Measurements from ENCODE around the gene AFG3L2. TPM values are rescaled to one million over a fixed set of nuclear protein-coding genes. Genes with fewer than 3 reads are reported as not detected.

Gene AFG3L2
- total RNA-seq, 1 donor from 2014 or later = 46.7 TPM

DNA sequence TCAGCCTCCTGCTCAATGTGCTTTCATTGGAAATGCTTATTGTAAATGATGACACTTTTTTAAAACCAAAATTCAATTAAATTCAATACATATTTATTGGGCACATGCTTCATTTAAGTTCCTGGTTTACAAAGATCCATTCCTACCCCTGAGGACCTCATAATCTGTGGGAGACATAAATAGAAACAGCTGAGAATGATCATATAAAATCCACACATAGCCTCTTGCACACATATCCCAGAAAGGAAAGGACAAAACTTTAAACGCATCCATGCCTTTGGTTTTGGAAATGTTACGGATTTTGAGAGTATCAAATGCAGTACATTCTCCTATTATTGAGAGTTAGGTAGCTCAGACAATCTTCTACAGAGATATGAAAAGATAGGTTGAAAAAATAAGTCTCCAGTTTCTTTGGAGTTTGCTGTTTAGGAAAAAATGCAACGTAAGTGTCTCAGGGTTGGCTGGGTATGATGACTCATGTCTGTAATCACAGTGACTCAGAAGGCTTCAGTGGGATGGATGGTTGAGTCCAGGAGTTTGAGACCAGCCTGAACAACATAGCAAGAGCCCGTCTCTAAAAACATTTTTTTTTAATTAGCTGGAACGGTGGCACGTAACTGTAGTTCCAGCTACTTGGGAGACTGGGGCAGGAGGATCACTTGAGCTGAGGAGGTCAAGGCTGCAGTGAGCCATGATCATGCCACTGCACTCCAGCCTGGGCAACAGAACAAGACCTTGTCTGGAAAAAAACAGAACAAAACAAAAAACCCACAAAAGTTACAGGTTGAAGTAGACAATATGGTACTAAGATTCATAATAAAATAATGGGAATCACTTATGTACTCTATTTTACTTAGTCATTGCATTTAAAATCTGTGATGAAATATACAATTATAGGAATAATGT, 26.8 kb upstream of the AFG3L2 start:
- H3K27ac ChIP-seq (ENCODE audit: low read depth, low read length) = peak overlapping the region; percentile 33
- H3K27me3 ChIP-seq (ENCODE audit: insufficient read depth, low read length) = no peaks in the 10 kb centered on the region
- Mint-ChIP-seq H3K27ac (ENCODE audit: unreplicated experiment) (peak overlapping the region; percentile 27), H3K4me3 (ENCODE audit: unreplicated experiment) (no peak overlapping the region), H3K36me3 (ENCODE audit: low read depth, unreplicated experiment) (peaks cover 3% of the 10 kb centered on the region), H3K9me3 (ENCODE audit: unreplicated experiment) (no peaks in the 10 kb centered on the region), H3K4me1 (ENCODE audit: low read depth, unreplicated experiment) (peaks cover 7% of the 10 kb centered on the region), H3K27me3 (ENCODE audit: low read depth, unreplicated experiment) (peaks cover 2% of the 10 kb centered on the region)
- no peak overlapping the region for H3K9ac ChIP-seq (ENCODE audit: low read length)
- H4K20me1 ChIP-seq (ENCODE audit: insufficient read depth, low read length) = no peaks in the 10 kb centered on the region
- H3K4me2 ChIP-seq (ENCODE audit: low read length) = peak overlapping the region; percentile 53
- no peak overlapping the region for H2AFZ ChIP-seq (ENCODE audit: low read depth, low read length)
- H3K4me1 ChIP-seq (ENCODE audit: insufficient read depth, low read length) = peaks cover 15% of the 10 kb centered on the region
- H3K36me3 ChIP-seq (ENCODE audit: insufficient read depth, low read length) = no peaks in the 10 kb centered on the region
- H3K9me3 ChIP-seq (ENCODE audit: insufficient read depth, low read depth, low read length) = no peaks in the 10 kb centered on the region
- no peak overlapping the region for H3K4me3 ChIP-seq (ENCODE audit: insufficient read depth, low read depth, low read length)
- peaks cover 7% of the 10 kb centered on the region for H3K79me2 ChIP-seq (ENCODE audit: insufficient read depth, low read length)
- DNase-seq (ENCODE audit: low read depth) (peak; percentile 86), FAIRE-seq (peak; percentile 56)
- no peak for TF ChIP-seq EZH2 (IDR thresholded peaks at IDR 0.05; ENCODE audit: insufficient read depth, low read length)
- TF ChIP-seq CTCF (IDR thresholded peaks at IDR 0.05; ENCODE audit: insufficient read depth, low read depth, low read length) = no peak

DNA sequence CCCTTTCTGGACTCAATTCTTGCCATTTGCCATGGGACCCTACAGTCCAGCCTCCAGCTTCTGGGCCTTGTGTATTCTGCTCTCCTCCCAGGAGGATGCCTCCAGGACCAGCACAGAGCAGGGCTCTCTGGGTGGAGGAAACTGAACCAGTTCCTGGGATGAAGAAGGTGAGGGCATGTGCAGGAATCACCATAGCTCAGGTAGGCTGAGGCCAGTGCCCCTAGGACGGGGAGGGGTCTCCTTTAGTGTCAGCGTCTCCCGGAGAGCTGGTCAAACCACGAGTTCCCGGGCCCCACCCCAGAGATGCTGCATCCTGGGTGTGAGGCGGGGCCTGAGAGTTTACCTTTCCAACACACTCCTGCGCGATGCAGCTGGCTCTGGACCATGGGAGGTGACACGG, 24.9 kb upstream of the AFG3L2 start:
- TF ChIP-seq EZH2 (IDR thresholded peaks at IDR 0.05; ENCODE audit: insufficient read depth, low read length) (no peak), CTCF (IDR thresholded peaks at IDR 0.05; ENCODE audit: insufficient read depth, low read depth, low read length) (no peak)
- H3K36me3 Mint-ChIP-seq (ENCODE audit: low read depth, unreplicated experiment) = peaks cover 3% of the 10 kb centered on the region
- Histone ChIP-seq H3K9ac (ENCODE audit: low read length) (no peak overlapping the region), H3K27ac (ENCODE audit: low read depth, low read length) (no peak overlapping the region), H4K20me1 (ENCODE audit: insufficient read depth, low read length) (no peaks in the 10 kb centered on the region), H3K79me2 (ENCODE audit: insufficient read depth, low read length) (no peaks in the 10 kb centered on the region), H2AFZ (ENCODE audit: low read depth, low read length) (no peak overlapping the region), H3K27me3 (ENCODE audit: insufficient read depth, low read length) (no peaks in the 10 kb centered on the region), H3K36me3 (ENCODE audit: insufficient read depth, low read length) (no peaks in the 10 kb centered on the region), H3K4me2 (ENCODE audit: low read length) (no peak overlapping the region), H3K9me3 (ENCODE audit: insufficient read depth, low read depth, low read length) (no peaks in the 10 kb centered on the region), H3K4me3 (ENCODE audit: insufficient read depth, low read depth, low read length) (no peak overlapping the region), H3K4me1 (ENCODE audit: insufficient read depth, low read length) (peaks cover 6% of the 10 kb centered on the region)
- peaks cover 7% of the 10 kb centered on the region for H3K27me3 Mint-ChIP-seq (ENCODE audit: low read depth, unreplicated experiment)
- FAIRE-seq = no peak
- no peaks in the 10 kb centered on the region for H3K9me3 Mint-ChIP-seq (ENCODE audit: unreplicated experiment)
- H3K4me3 Mint-ChIP-seq (ENCODE audit: unreplicated experiment) = no peak overlapping the region
- H3K27ac Mint-ChIP-seq (ENCODE audit: unreplicated experiment) = peak overlapping the region; percentile 60
- no peak for DNase-seq (ENCODE audit: low read depth)
- H3K4me1 Mint-ChIP-seq (ENCODE audit: low read depth, unreplicated experiment) = peaks cover 5% of the 10 kb centered on the region

DNA sequence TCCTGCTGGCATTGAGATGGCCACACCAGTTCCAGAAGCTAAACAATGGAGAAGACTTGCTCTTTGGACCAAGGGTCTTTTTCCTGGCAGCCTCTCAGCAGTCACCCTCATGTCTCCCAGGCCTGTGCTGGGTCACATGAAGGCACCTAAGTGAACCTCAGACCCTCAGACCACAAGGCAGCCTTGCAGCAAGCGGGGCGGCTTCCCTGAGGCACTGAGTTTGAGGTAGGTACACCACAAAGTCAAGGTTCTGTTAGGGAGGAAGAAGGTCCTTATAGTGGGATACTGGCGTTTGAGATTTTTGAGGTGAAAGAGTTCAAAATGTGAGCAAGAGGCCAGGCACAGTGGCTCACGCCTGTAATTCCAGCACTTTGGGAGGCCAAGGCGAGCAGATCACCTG, 22.2 kb upstream of the AFG3L2 start:
- no peaks in the 10 kb centered on the region for H3K36me3 Mint-ChIP-seq (ENCODE audit: low read depth, unreplicated experiment)

More for the DNA sequence above, 22.2 kb upstream of the AFG3L2 start:
- Mint-ChIP-seq H3K27me3 (ENCODE audit: low read depth, unreplicated experiment) (peaks cover 9% of the 10 kb centered on the region), H3K9me3 (ENCODE audit: unreplicated experiment) (no peaks in the 10 kb centered on the region), H3K4me1 (ENCODE audit: low read depth, unreplicated experiment) (peaks cover 2% of the 10 kb centered on the region), H3K4me3 (ENCODE audit: unreplicated experiment) (no peak overlapping the region), H3K27ac (ENCODE audit: unreplicated experiment) (no peak overlapping the region)
- Histone ChIP-seq H3K4me2 (ENCODE audit: low read length) (no peak overlapping the region), H4K20me1 (ENCODE audit: insufficient read depth, low read length) (no peaks in the 10 kb centered on the region), H3K9ac (ENCODE audit: low read length) (no peak overlapping the region), H3K27ac (ENCODE audit: low read depth, low read length) (no peak overlapping the region), H3K4me3 (ENCODE audit: insufficient read depth, low read depth, low read length) (no peak overlapping the region), H3K36me3 (ENCODE audit: insufficient read depth, low read length) (no peaks in the 10 kb centered on the region), H3K79me2 (ENCODE audit: insufficient read depth, low read length) (no peaks in the 10 kb centered on the region), H3K27me3 (ENCODE audit: insufficient read depth, low read length) (no peaks in the 10 kb centered on the region), H3K9me3 (ENCODE audit: insufficient read depth, low read depth, low read length) (no peaks in the 10 kb centered on the region), H3K4me1 (ENCODE audit: insufficient read depth, low read length) (peaks cover 6% of the 10 kb centered on the region), H2AFZ (ENCODE audit: low read depth, low read length) (peak overlapping the region; percentile 1)
- DNase-seq (ENCODE audit: low read depth) (no peak), FAIRE-seq (no peak)
- TF ChIP-seq EZH2 (IDR thresholded peaks at IDR 0.05; ENCODE audit: insufficient read depth, low read length) (no peak), CTCF (IDR thresholded peaks at IDR 0.05; ENCODE audit: insufficient read depth, low read depth, low read length) (no peak)

All from astrocyte (in vitro differentiated cells and primary cell).